ENCODE measurements around the gene SURF1. TPM values are rescaled to one million over a fixed set of nuclear protein-coding genes. Genes with fewer than 3 reads are reported as not detected.
A peak's percentile ranks its signal among the peaks of the same experiment; 100 is the strongest.

The SURF1 gene
- total RNA-seq, 1 experiment from 2014 or later: 45.6 TPM

GRCh38 chr9:133344071-133344470 is 12.2 kb downstream of the SURF1 start:
- no TSS peak for BruUV-seq (replicated peaks)
- Histone ChIP-seq H3K36me3 (ENCODE audit: control insufficient read depth, insufficient read depth, low read length) (peaks cover 7% of the 10 kb centered on the region), H3K27me3 (ENCODE audit: control insufficient read depth, insufficient read depth, low read length) (no peaks in the 10 kb centered on the region), H3K9me3 (ENCODE audit: control insufficient read depth, insufficient read depth, low read depth, low read length) (no peaks in the 10 kb centered on the region), H3K4me3 (ENCODE audit: low read depth in 2 of 2, low read length in 2 of 2) (no peak overlapping the region), H3K27ac (ENCODE audit: low read length) (no peak overlapping the region), H3K4me1 (ENCODE audit: control insufficient read depth, insufficient read depth, low read length) (peaks cover 3% of the 10 kb centered on the region; the same call in 1 of the 2 replicates)
- intact Hi-C loops (cut with micrococcal nuclease; ENCODE audit: unreplicated experiment): no loop called here
- ATAC-seq (no peak), DNase-seq (ENCODE audit: low read depth, low spot score) (no peak)
- TF ChIP-seq TCF7L2 (IDR thresholded peaks at IDR 0.05; ENCODE audit: low read depth, low read length) (no peak), SIN3A (IDR thresholded peaks at IDR 0.05; ENCODE audit: borderline replicate concordance, insufficient read depth, low read depth, low read length) (no peak), REST (IDR thresholded peaks at IDR 0.05; ENCODE audit: insufficient read depth in 1 of 2, low read depth in 2 of 2, low read length in 1 of 2) (no peak), POLR2AphosphoS5 (IDR thresholded peaks at IDR 0.05; ENCODE audit: low read depth, low read length) (no peak), CTCF (IDR thresholded peaks at IDR 0.05) (no peak)
- CTCF ChIA-PET: no interaction called here
- in situ Hi-C loops (cut with HindIII; ENCODE audit: low pct_unique_long_range_greater_than_20kb, low sequenced_read_pairs): no loop called here
- POLR2A ChIA-PET: no interaction called here

GRCh38 chr9:133342570-133342969 is 13.7 kb downstream of the SURF1 start:
- no peaks in the 10 kb centered on the region; the same call in none of the 2 replicates for H3K36me3 ChIP-seq (ENCODE audit: control insufficient read depth, insufficient read depth, low read length)
- DNase-seq (ENCODE audit: low read depth, low spot score) (no peak), ATAC-seq (0 out of 2 replicates have a peak, but pooled peaks have one; percentile 18)
- peaks cover 3% of the 10 kb centered on the region; the same call in 1 of the 2 replicates for H3K4me1 ChIP-seq (ENCODE audit: control insufficient read depth, insufficient read depth, low read length)
- no peaks in the 10 kb centered on the region for H3K9me3 ChIP-seq (ENCODE audit: control insufficient read depth, insufficient read depth, low read depth, low read length)
- TF ChIP-seq CTCF (IDR thresholded peaks at IDR 0.05) (peak; percentile 44), POLR2AphosphoS5 (IDR thresholded peaks at IDR 0.05; ENCODE audit: low read depth, low read length) (no peak)
- H3K27ac ChIP-seq (ENCODE audit: low read length): no peak overlapping the region
- no TSS peak for BruUV-seq (replicated peaks)
- CTCF ChIA-PET: interaction anchor here (0.5 kb wide), 1 partner anchor 160 kb away, joined by 8 read pairs; no protein-coding TSS in a partner anchor
- no peaks in the 10 kb centered on the region for H3K27me3 ChIP-seq (ENCODE audit: control insufficient read depth, insufficient read depth, low read length)
- POLR2A ChIA-PET: no interaction called here
- intact Hi-C loops (cut with micrococcal nuclease; ENCODE audit: unreplicated experiment): no loop called here
- in situ Hi-C loops (cut with HindIII; ENCODE audit: low pct_unique_long_range_greater_than_20kb, low sequenced_read_pairs): no loop called here
- H3K4me3 ChIP-seq (ENCODE audit: low read depth in 2 of 2, low read length in 2 of 2): no peak overlapping the region
